Caco-2 (cell line): Measurements from ENCODE around the gene KLHL35. TPM values are rescaled to one million over a fixed set of nuclear protein-coding genes. Genes with fewer than 3 reads are reported as not detected.

Experiments
- BruUV-seq: library from RNA; stranded (reverse); fragments of 400-500 nt; replicated peaks from 2 replicates; lab custom pipeline; 2021; lab: Mats Ljungman, UMichigan
- CTCF ChIA-PET: fragments of 300-600 bp; sonication (Branson Sonifier 250); formaldehyde crosslinking; loops from one replicate; lab custom pipeline; 2022; ENCODE audit warnings: antibody characterized with exemption; lab: Charles Lee
- POLR2A ChIA-PET: fragments of 300-600 bp; sonication (Branson Sonifier 250); formaldehyde crosslinking; loops from one replicate; lab custom pipeline; 2022; ENCODE audit warnings: antibody characterized with exemption; lab: Charles Lee
- DNase-seq, 2 experiments: peaks; one replicate each; pipeline versions ENCODE4 v3.0.0 to v3.0.0-alpha.2; 2020 to 2022
- H3K27me3 ChIP-seq: replicated peaks from 2 replicates; pipeline ENCODE4 v1.6.0; 2011; ENCODE audit warnings: low read length; ENCODE audit not compliant: control insufficient read depth, insufficient read depth
- H3K36me3 ChIP-seq: 2 replicates; pipeline ENCODE4 v1.5.1; 2011; ENCODE audit warnings: low read length; ENCODE audit not compliant: control insufficient read depth, insufficient read depth
- H3K4me1 ChIP-seq: fragments of 250-450 bp; sonication (Bioruptor Pico); 2 replicates; pipeline ENCODE4 v1.5.1; 2020; ENCODE audit warnings: mild to moderate bottlenecking
- H3K4me3 ChIP-seq: 2 replicates; pipeline ENCODE4 v1.5.1; 2011; ENCODE audit warnings: low read depth, mild to moderate bottlenecking, control low read depth, low read length
- H3K9me3 ChIP-seq: fragments of 250-450 bp; sonication (Bioruptor Pico); 2 replicates; pipeline ENCODE4 v1.5.1; 2020; ENCODE audit warnings: mild to moderate bottlenecking, moderate library complexity
- H3K27ac Mint-ChIP-seq: one replicate; pipeline ENCODE4 v1.8.0; 2022; ENCODE audit warnings: mixed read lengths; ENCODE audit not compliant: unreplicated experiment
- H3K27me3 Mint-ChIP-seq: one replicate; pipeline ENCODE4 v1.8.0; 2022; ENCODE audit warnings: mixed read lengths; ENCODE audit not compliant: insufficient read depth, unreplicated experiment
- H3K36me3 Mint-ChIP-seq: one replicate; pipeline ENCODE4 v1.8.0; 2022; ENCODE audit warnings: mild to moderate bottlenecking, mixed read lengths; ENCODE audit not compliant: insufficient read depth, unreplicated experiment
- H3K4me1 Mint-ChIP-seq: one replicate; pipeline ENCODE4 v1.8.0; 2022; ENCODE audit warnings: low read depth, mixed read lengths; ENCODE audit not compliant: unreplicated experiment
- H3K4me3 Mint-ChIP-seq: one replicate; pipeline ENCODE4 v1.8.0; 2022; ENCODE audit warnings: mild to moderate bottlenecking, moderate library complexity, mixed read lengths; ENCODE audit not compliant: unreplicated experiment
- H3K9me3 Mint-ChIP-seq: one replicate; pipeline ENCODE4 v1.8.0; 2022; ENCODE audit warnings: mixed read lengths; ENCODE audit not compliant: unreplicated experiment
- intact Hi-C: fragments of 100-400 bp; cut with micrococcal nuclease; formaldehyde crosslinking; loops from one replicate; pipeline ENCODE4 v1.10.0; 2022; ENCODE audit not compliant: unreplicated experiment
- total RNA-seq: library from RNA; stranded (reverse); gene quantifications from 2 replicates; pipeline ENCODE4 v1.2.3, GENCODE V29; 2022
- TF ChIP-seq, protein P1 (sequence below), 2 experiments: fragments of 200-600 bp in 1 of 2; IDR thresholded peaks; 1 replicate in 1 of 2; 2 replicates in 1 of 2; pipeline versions ENCODE4 v1.5.1 to v1.8.0; 2011 to 2022; ENCODE audit warnings: antibody characterized with exemption in 1 of 2, control low read depth in 1 of 2, inconsistent platforms in 1 of 2, low read depth in 1 of 2, low read length in 1 of 2, mild to moderate bottlenecking in 1 of 2, moderate library complexity in 1 of 2; ENCODE audit not compliant: insufficient read depth in 1 of 2, severe bottlenecking in 1 of 2, unreplicated experiment in 1 of 2

The KLHL35 gene
- total RNA-seq, 1 experiment from 2014 or later, result 51.4 TPM

DNA sequence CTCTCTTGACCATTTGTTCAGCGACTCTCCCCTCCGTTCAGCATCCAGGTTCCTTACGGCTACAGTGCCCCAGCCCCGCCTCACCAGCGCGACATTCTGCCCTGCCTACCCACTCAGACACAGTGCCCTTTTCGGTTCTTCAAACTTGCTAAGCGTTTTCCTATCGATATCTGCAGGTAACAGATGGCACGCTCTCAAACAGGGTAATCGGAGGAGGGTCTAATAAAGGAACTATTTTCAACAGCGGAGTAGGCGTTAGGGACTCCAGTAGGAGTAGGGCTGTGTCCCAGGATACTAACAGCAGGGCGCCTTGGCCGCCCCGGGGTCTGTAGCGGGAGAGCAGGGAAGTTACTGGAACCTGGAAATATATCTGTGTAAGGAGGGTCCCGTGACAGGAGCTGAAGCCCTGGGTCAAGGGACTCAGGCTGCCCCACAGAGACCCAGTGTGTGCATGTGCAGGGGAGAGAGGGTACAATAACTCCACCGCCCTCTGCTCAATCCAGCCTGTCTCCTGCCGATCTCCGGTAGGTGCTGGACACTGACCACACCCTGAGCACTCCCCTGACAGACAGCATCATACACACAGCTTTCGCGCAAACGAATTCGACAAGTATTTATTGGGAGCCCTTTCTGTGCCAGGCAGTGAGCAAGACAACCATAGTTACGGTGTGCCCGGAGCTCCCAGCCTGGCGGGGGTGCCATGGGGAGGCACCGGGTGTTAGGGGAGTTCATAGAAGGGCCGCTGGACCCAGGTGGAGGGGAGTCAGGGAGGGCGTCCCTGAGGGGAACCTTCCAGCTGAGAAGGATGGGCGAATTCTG is 2.1 kb downstream of the KLHL35 start:
- peak overlapping the region; percentile 84 for H3K4me3 Mint-ChIP-seq
- H3K36me3 Mint-ChIP-seq, result peaks cover 35% of the 10 kb centered on the region
- H3K9me3 ChIP-seq, result no peaks in the 10 kb centered on the region
- peak overlapping the region; percentile 90 for H3K27ac Mint-ChIP-seq
- peaks cover 4% of the 10 kb centered on the region for H3K36me3 ChIP-seq
- ChIA-PET CTCF (interaction anchor here (0.7 to 2.2 kb wide), 10 partner anchors 9 to 393 kb away, joined by 3 to 12 read pairs (median 4); no protein-coding TSS in a partner anchor), POLR2A (interaction anchor here (0.5 to 1.7 kb wide), 7 partner anchors 9 to 144 kb away, joined by 3 to 6 read pairs (median 4); no protein-coding TSS in a partner anchor)
- peak in 1 of 2 experiments; percentile 60 for DNase-seq
- BruUV-seq, result TSS peak; percentile 63
- H3K4me3 ChIP-seq, result peak overlapping the region; percentile 71
- H3K27me3 ChIP-seq, result no peaks in the 10 kb centered on the region
- intact Hi-C loops, result loop anchor here (1.0 to 2.0 kb wide), 3 partner anchors 9 to 190 kb away; no protein-coding TSS in a partner anchor
- H3K9me3 Mint-ChIP-seq, result no peaks in the 10 kb centered on the region
- H3K4me1 ChIP-seq, result peaks cover 14% of the 10 kb centered on the region
- H3K4me1 Mint-ChIP-seq, result peaks cover 9% of the 10 kb centered on the region
- TF ChIP-seq, protein P1, sequence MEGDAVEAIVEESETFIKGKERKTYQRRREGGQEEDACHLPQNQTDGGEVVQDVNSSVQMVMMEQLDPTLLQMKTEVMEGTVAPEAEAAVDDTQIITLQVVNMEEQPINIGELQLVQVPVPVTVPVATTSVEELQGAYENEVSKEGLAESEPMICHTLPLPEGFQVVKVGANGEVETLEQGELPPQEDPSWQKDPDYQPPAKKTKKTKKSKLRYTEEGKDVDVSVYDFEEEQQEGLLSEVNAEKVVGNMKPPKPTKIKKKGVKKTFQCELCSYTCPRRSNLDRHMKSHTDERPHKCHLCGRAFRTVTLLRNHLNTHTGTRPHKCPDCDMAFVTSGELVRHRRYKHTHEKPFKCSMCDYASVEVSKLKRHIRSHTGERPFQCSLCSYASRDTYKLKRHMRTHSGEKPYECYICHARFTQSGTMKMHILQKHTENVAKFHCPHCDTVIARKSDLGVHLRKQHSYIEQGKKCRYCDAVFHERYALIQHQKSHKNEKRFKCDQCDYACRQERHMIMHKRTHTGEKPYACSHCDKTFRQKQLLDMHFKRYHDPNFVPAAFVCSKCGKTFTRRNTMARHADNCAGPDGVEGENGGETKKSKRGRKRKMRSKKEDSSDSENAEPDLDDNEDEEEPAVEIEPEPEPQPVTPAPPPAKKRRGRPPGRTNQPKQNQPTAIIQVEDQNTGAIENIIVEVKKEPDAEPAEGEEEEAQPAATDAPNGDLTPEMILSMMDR (IDR thresholded peaks at IDR 0.05; ENCODE audit: insufficient read depth in 1 of 2, low read depth in 1 of 2, low read length in 1 of 2, severe bottlenecking in 1 of 2, unreplicated experiment in 1 of 2), result no peak
- H3K27me3 Mint-ChIP-seq, result no peaks in the 10 kb centered on the region

DNA sequence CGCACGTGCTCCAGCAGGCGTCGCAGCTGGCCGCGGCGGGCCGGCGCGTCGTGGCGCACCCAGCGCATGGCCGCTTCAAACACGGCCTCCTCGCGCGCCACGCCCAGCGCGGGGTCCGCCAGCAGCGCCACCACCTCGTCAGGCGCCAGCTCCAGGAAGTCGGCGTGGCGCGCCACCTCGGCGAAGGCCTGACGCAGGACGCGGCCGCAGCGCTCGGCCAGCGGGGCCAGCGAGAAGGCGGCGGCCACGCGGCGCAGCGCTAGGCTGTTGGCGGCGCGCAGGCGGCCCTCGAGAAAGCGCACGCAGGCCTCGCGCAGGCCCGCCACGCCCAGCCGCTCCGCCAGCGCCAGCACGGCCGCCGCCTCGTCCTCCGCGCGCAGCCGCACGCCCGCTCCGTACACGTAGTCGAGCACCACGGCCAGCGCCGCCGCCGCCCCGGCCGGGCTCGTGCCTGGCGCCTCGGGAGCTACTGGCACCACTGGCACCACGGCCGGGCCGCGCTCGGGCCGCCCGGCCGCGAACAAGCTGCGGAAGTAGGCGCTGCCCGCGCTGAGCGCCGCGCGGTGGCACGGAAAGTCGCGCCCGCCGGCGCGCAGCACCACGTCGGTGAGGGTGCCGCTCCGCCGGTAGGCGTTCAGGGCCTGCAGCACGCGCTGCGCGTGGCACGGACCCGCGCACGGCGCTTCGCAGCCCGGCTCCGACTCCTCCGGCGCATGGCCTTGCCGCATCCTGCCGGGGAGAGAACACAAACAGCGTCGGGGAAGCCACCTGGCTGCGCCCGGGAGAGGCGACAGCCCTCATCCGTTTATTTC is 2.9 kb downstream of the KLHL35 start:
- intact Hi-C loops, result loop anchor here (1.0 to 2.0 kb wide), 3 partner anchors 8 to 189 kb away; no protein-coding TSS in a partner anchor
- Mint-ChIP-seq H3K36me3 (peaks cover 41% of the 10 kb centered on the region), H3K4me1 (peaks cover 9% of the 10 kb centered on the region), H3K4me3 (peak overlapping the region; percentile 84), H3K9me3 (no peaks in the 10 kb centered on the region), H3K27ac (peak overlapping the region; percentile 90), H3K27me3 (no peaks in the 10 kb centered on the region)
- H3K9me3 ChIP-seq, result no peaks in the 10 kb centered on the region
- ChIA-PET CTCF (interaction anchor here (0.6 to 1.7 kb wide), 14 partner anchors 15 to 151 kb away, joined by 3 to 9 read pairs (median 4); no protein-coding TSS in a partner anchor), POLR2A (interaction anchor here (0.6 to 1.5 kb wide), 7 partner anchors 9 to 87 kb away, joined by 3 to 7 read pairs (median 4); no protein-coding TSS in a partner anchor)
- peaks cover 4% of the 10 kb centered on the region for H3K36me3 ChIP-seq
- peak overlapping the region; percentile 71 for H3K4me3 ChIP-seq
- peak; percentile 95 to 98 for DNase-seq
- BruUV-seq, result no TSS peak
- H3K27me3 ChIP-seq, result no peaks in the 10 kb centered on the region
- peaks cover 14% of the 10 kb centered on the region for H3K4me1 ChIP-seq
- TF ChIP-seq, protein P1 (IDR thresholded peaks at IDR 0.05; ENCODE audit: insufficient read depth in 1 of 2, low read depth in 1 of 2, low read length in 1 of 2, severe bottlenecking in 1 of 2, unreplicated experiment in 1 of 2), result peak in 1 of 2 experiments; percentile 20

DNA sequence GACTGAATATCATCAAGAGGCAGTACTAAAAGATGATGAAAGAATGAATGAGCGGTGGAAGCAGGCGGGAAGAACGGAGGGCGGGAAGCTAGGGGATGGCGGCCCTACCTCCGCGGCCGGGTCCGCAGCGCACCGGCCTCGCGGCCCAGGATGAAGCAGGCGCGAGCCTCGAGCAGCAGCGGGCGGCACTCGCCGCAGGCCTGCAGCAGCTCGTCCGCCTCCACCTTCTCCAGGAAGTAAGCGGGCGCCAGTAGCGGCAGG is 3.4 kb downstream of the KLHL35 start:
- intact Hi-C loops, result no loop called here
- Mint-ChIP-seq H3K36me3 (peaks cover 46% of the 10 kb centered on the region), H3K27me3 (no peaks in the 10 kb centered on the region), H3K9me3 (no peaks in the 10 kb centered on the region), H3K4me1 (peaks cover 11% of the 10 kb centered on the region), H3K27ac (peak overlapping the region; percentile 89), H3K4me3 (peak overlapping the region; percentile 84)
- no TSS peak for BruUV-seq
- Histone ChIP-seq H3K4me1 (peaks cover 15% of the 10 kb centered on the region), H3K36me3 (peaks cover 5% of the 10 kb centered on the region), H3K4me3 (peak overlapping the region; percentile 71), H3K27me3 (no peaks in the 10 kb centered on the region), H3K9me3 (no peaks in the 10 kb centered on the region)
- ChIA-PET CTCF (interaction anchor here (0.6 to 1.5 kb wide), 12 partner anchors 16 to 93 kb away, joined by 3 to 9 read pairs (median 4); no protein-coding TSS in a partner anchor), POLR2A (interaction anchor here (0.6 to 1.5 kb wide), 6 partner anchors 9 to 87 kb away, joined by 3 to 7 read pairs (median 4); no protein-coding TSS in a partner anchor)
- DNase-seq, result no peak
- TF ChIP-seq, protein P1 (IDR thresholded peaks at IDR 0.05; ENCODE audit: insufficient read depth in 1 of 2, low read depth in 1 of 2, low read length in 1 of 2, severe bottlenecking in 1 of 2, unreplicated experiment in 1 of 2), result peak in 1 of 2 experiments; percentile 30
